ENCODE results near the gene TMEM255A.
A peak's percentile ranks its signal among the peaks of the same experiment; 100 is the strongest.
"Not testable (repeated sequence)": the region's sequence is repeated elsewhere in the genome, so short reads cannot be mapped to it uniquely, and the experiment has no call there.

The TMEM255A gene
- total RNA-seq: 0 to 2.6 (median 0) reads per million in 9 experiments

GRCh38 chrX:120310861-120311726 is at the start of gene TMEM255A:
TSS of gene TMEM255A (minus strand) at chrX:120311461. CDS start at chrX:120311309, 152 bp downstream.
- peak within 1 kb of the TSS; percentile 77 to 79 for H3K4me3 Mint-ChIP-seq
- no peaks in the 10 kb centered on the region for H3K9me3 Mint-ChIP-seq
- H3K4me1 Mint-ChIP-seq (ENCODE audit: low read depth in 2 of 2): peaks cover 19 to 21% of the 10 kb centered on the region in 2 donors
- ATAC-seq (replicated peaks) (peak; percentile 20), DNase-seq (no peak)
- peak within 1 kb of the TSS in 1 of 2 donors; percentile 84 for H3K27ac Mint-ChIP-seq
- H3K36me3 Mint-ChIP-seq (ENCODE audit: insufficient read depth): peaks cover 8% of the 10 kb centered on the region
- H3K27me3 Mint-ChIP-seq: peaks cover 0 to 6% of the 10 kb centered on the region in 2 donors

DNA sequence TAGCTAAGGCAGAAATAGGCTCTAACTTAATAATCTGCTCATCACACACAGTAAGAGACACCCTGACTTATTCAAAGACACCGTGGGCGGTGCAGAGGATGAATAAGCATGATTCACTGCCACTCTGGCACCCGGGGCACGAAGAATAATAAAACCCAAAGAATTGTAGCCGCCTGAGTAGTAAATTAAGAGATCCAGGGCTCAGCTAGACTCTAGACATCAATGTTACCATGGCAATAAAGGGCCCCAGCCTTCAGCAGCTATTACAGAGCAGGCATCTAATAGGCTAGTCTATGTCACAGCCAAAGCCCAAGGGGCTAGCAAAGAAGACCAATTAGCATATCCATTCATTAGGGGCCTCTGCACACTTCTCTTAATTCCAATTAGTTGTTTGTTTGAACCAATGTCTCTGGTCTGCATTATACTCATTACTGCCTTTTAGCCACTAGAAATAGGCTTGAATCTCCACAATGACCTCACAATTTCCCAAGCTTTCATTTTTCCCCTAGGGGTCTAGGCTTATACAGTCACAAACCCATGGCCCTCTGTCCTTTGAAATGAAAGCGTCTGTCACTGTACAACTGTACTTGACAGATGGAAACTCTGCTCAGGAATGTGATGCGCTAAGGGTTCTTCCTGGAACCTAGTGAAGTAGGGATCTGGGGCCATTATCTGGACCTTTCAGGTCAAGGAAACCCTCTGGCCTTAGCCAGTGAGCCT is 47.6 kb upstream of the TMEM255A start:
- no peaks in the 10 kb centered on the region for H3K9me3 Mint-ChIP-seq
- DNase-seq: no peak
- no peak overlapping the region for H3K4me3 Mint-ChIP-seq
- no peak overlapping the region for H3K27ac Mint-ChIP-seq
- peaks cover 0 to 17% of the 10 kb centered on the region in 2 donors for H3K27me3 Mint-ChIP-seq
- ATAC-seq (replicated peaks): no peak
- H3K36me3 Mint-ChIP-seq (ENCODE audit: insufficient read depth): no peaks in the 10 kb centered on the region
- no peaks in the 10 kb centered on the region for H3K4me1 Mint-ChIP-seq (ENCODE audit: low read depth in 2 of 2)

- H3K27ac Mint-ChIP-seq: no peak overlapping the region
Observed at GRCh38 chrX:120357186-120357585, 45.9 kb upstream of the TMEM255A start.

DNA sequence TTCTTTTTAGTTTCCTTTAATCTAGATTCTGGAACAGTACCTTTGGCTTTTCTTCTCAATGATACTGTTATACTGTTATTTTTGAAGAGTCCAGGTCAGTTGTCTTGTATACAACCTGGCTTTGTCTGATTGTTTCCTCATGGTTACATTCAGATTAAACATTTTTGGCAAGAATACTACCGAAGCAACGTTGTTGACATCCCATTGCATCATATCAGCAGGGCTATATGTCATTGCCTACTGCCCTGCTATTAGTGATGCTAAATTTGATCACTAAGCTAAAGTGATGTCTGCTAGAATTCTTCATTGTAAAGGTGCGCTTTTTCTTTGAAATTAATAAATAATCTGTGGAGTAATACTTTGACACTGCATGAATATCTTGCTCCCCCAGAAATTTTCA is 44.8 kb upstream of the TMEM255A start:
- ATAC-seq (replicated peaks) (no peak), DNase-seq (no peak)
- no peak overlapping the region for H3K27ac Mint-ChIP-seq
- H3K27me3 Mint-ChIP-seq: peaks cover 0 to 9% of the 10 kb centered on the region in 2 donors
- no peaks in the 10 kb centered on the region for H3K9me3 Mint-ChIP-seq
- H3K4me3 Mint-ChIP-seq: no peak overlapping the region
- no peaks in the 10 kb centered on the region for H3K4me1 Mint-ChIP-seq (ENCODE audit: low read depth in 2 of 2)
- no peaks in the 10 kb centered on the region for H3K36me3 Mint-ChIP-seq (ENCODE audit: insufficient read depth)

More at GRCh38 chrX:120357186-120357585, 45.9 kb upstream of the TMEM255A start:
- H3K4me1 Mint-ChIP-seq (ENCODE audit: low read depth in 2 of 2): no peaks in the 10 kb centered on the region
- H3K36me3 Mint-ChIP-seq (ENCODE audit: insufficient read depth): no peaks in the 10 kb centered on the region
- no peaks in the 10 kb centered on the region for H3K9me3 Mint-ChIP-seq
- H3K4me3 Mint-ChIP-seq: no peak overlapping the region
- no peak for ATAC-seq (replicated peaks)
- peaks cover 0 to 9% of the 10 kb centered on the region in 2 donors for H3K27me3 Mint-ChIP-seq
- DNase-seq: no peak

GRCh38 chrX:120350450-120351138 is 39.3 kb upstream of the TMEM255A start:
- Mint-ChIP-seq H3K27me3 (no peaks in the 10 kb centered on the region), H3K36me3 (ENCODE audit: insufficient read depth) (no peaks in the 10 kb centered on the region), H3K27ac (no peak overlapping the region), H3K4me3 (no peak overlapping the region), H3K9me3 (peaks cover 0 to 2% of the 10 kb centered on the region in 2 donors), H3K4me1 (ENCODE audit: low read depth in 2 of 2) (no peaks in the 10 kb centered on the region)
- no peak for DNase-seq
- ATAC-seq (replicated peaks): no peak

DNA sequence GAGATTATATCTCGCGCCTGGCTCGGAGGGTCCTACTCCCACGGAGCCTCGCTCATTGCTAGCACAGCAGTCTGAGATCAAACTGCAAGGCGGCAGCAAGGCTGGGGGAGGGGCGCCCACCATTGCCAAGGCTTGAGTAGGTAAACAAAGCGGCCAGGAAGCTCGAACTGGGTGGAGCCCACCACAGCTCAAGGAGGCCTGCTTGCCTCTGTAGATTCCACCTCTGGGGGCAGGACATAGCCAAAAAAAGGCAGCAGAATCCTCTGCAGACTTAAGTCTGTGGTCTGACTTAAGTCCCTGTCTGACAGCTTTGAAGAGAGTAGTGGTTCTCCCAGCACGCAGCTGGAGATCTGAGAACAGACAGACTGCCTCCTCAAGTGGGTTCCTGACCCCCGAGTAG is 33.3 kb upstream of the TMEM255A start:
- peak overlapping the region in 1 of 2 donors; percentile 4 for H3K4me3 Mint-ChIP-seq
- H3K36me3 Mint-ChIP-seq (ENCODE audit: insufficient read depth); H3K9me3 Mint-ChIP-seq; H3K27me3 Mint-ChIP-seq; H3K27ac Mint-ChIP-seq; ATAC-seq (replicated peaks); H3K4me1 Mint-ChIP-seq (ENCODE audit: low read depth in 2 of 2); DNase-seq: not testable (repeated sequence)

GRCh38 chrX:120336899-120337298 is 25.6 kb upstream of the TMEM255A start:
- Mint-ChIP-seq H3K4me3 (no peak overlapping the region), H3K36me3 (ENCODE audit: insufficient read depth) (no peaks in the 10 kb centered on the region), H3K27ac (no peak overlapping the region), H3K9me3 (peaks cover 2 to 7% of the 10 kb centered on the region in 2 donors), H3K27me3 (peaks cover 5 to 8% of the 10 kb centered on the region in 2 donors), H3K4me1 (ENCODE audit: low read depth in 2 of 2) (no peaks in the 10 kb centered on the region)
- ATAC-seq (replicated peaks) (no peak), DNase-seq (no peak)

DNA sequence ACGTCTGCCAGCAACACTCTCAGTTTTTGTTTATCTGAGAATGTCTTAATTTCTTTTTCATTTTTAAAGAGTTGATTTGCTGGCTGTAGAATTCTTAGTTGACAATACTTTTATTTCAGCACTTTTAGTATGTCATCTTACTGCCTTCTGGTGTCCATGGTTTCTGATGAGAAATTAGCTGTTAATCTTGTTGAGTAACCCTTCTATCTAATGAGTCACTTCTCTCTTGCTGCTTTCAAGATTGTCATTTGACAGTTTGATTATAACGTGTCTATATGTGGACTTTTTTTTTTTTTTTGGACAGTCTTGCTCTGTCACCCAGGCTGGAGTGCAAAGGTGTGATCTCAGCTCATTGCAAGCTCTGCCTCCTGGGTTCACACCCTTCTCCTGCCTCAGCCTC is 24.0 kb upstream of the TMEM255A start:
- DNase-seq (no peak), ATAC-seq (replicated peaks) (no peak)
- no peak overlapping the region for H3K4me3 Mint-ChIP-seq
- H3K27ac Mint-ChIP-seq: no peak overlapping the region
- no peaks in the 10 kb centered on the region for H3K36me3 Mint-ChIP-seq (ENCODE audit: insufficient read depth)
- H3K27me3 Mint-ChIP-seq: peaks cover 0 to 5% of the 10 kb centered on the region in 2 donors
- H3K4me1 Mint-ChIP-seq (ENCODE audit: low read depth in 2 of 2): no peaks in the 10 kb centered on the region
- H3K9me3 Mint-ChIP-seq: peaks cover 2 to 7% of the 10 kb centered on the region in 2 donors

- no peak overlapping the region for H3K4me3 Mint-ChIP-seq
- H3K9me3 Mint-ChIP-seq: peaks cover 2 to 7% of the 10 kb centered on the region in 2 donors
- no peak overlapping the region for H3K27ac Mint-ChIP-seq
- H3K4me1 Mint-ChIP-seq (ENCODE audit: low read depth in 2 of 2): no peaks in the 10 kb centered on the region
- H3K36me3 Mint-ChIP-seq (ENCODE audit: insufficient read depth): no peaks in the 10 kb centered on the region
- peaks cover 0 to 5% of the 10 kb centered on the region in 2 donors for H3K27me3 Mint-ChIP-seq
- DNase-seq (no peak), ATAC-seq (replicated peaks) (no peak)
Observed at GRCh38 chrX:120334603-120335002, 23.3 kb upstream of the TMEM255A start.

DNA sequence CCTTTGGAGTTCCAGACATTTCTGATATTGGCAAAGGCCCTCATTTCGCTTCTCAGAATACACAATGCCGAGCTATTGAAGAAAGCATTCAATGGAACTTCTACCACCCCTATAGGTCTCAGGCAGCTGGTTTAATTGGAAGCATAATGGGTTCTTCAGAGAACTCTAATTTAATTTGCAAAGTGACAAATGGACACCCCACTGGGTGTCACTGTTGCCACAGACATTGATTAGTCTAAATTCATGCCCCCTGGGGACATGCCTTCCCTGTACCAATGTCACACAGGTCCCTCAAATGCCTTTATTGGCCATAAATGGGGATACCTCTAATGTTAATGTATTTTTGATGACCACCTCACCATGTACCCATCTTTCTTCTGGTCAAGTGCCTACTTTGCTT is 22.9 kb upstream of the TMEM255A start:
- Mint-ChIP-seq H3K36me3 (ENCODE audit: insufficient read depth) (no peaks in the 10 kb centered on the region), H3K27ac (no peak overlapping the region), H3K4me1 (ENCODE audit: low read depth in 2 of 2) (no peaks in the 10 kb centered on the region), H3K27me3 (peaks cover 0 to 5% of the 10 kb centered on the region in 2 donors), H3K4me3 (no peak overlapping the region), H3K9me3 (peaks cover 2 to 7% of the 10 kb centered on the region in 2 donors)
- ATAC-seq (replicated peaks): no peak
- no peak for DNase-seq

- DNase-seq (no peak), ATAC-seq (replicated peaks) (no peak)
- H3K9me3 Mint-ChIP-seq: peaks cover 0 to 7% of the 10 kb centered on the region in 2 donors
- H3K27ac Mint-ChIP-seq: no peak overlapping the region
- H3K4me3 Mint-ChIP-seq: no peak overlapping the region
- peaks cover 2% of the 10 kb centered on the region for H3K36me3 Mint-ChIP-seq (ENCODE audit: insufficient read depth)
- H3K27me3 Mint-ChIP-seq: peaks cover 0 to 1% of the 10 kb centered on the region in 2 donors
- H3K4me1 Mint-ChIP-seq (ENCODE audit: low read depth in 2 of 2): no peaks in the 10 kb centered on the region
Observed at GRCh38 chrX:120332394-120332793, 21.1 kb upstream of the TMEM255A start.

DNA sequence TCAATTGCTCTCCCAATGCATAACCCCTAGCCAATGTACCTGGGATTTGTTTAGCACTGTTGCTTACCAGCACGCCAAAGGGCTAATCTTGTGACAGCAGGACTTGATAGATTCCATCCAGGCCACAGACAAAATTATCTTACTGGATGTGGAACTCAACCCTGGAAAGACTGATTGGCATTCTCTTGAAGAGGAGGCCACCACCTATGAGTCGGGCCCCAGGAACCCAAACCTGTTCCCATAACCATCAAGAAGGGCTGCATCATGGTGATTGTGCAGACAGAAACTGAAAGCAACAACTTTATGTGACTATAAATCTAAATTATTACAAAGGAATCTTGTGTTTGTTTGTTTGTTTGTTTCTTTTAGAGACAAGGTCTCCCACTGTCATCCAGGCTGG is 19.9 kb upstream of the TMEM255A start:
- DNase-seq (no peak), ATAC-seq (replicated peaks) (no peak)
- no peak overlapping the region for H3K4me3 Mint-ChIP-seq
- H3K27me3 Mint-ChIP-seq: peaks cover 0 to 7% of the 10 kb centered on the region in 2 donors
- H3K36me3 Mint-ChIP-seq (ENCODE audit: insufficient read depth): peaks cover 2% of the 10 kb centered on the region
- H3K4me1 Mint-ChIP-seq (ENCODE audit: low read depth in 2 of 2): no peaks in the 10 kb centered on the region
- peaks cover 0 to 6% of the 10 kb centered on the region in 2 donors for H3K9me3 Mint-ChIP-seq
- H3K27ac Mint-ChIP-seq: no peak overlapping the region

DNA sequence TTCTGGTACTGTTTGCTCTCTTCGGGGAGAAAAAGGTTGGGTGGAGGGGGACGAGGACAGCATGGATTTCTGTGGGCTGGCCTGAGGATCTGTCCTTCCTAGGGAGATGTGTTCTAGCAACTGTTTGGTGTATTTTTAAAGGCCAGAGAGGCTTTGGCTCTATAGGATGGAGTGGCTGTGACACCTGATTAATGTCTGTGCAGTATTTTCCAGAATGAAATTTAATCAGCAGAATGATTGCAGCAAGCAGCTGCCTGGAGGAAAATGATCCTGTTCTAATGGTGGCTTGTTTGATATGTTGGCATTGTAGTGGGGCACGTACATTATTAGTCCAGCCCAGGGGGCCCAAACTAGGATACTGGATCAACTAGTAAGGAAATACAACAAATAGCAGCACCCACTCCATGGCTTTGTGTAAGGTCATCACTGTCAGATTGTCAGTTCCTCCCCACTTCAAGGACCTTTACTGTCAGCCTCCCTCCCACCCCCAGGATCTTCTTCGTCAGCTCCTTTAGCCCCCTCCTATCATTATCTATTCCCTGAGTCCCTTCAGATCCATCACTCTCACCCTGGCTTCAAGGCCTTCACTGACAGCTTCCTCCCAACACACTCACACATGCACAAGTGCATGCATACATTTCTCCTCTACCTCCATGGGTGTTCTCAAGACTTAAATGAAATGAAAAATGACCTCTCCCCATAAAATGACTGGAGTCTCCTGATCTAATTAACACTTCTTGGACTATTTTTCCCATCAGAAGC is 10.4 kb upstream of the TMEM255A start:
- no peak for ATAC-seq (replicated peaks)
- Mint-ChIP-seq H3K9me3 (no peaks in the 10 kb centered on the region), H3K27ac (no peak overlapping the region), H3K36me3 (ENCODE audit: insufficient read depth) (peaks cover 3% of the 10 kb centered on the region), H3K4me3 (no peak overlapping the region), H3K4me1 (ENCODE audit: low read depth in 2 of 2) (peaks cover 0 to 2% of the 10 kb centered on the region in 2 donors), H3K27me3 (no peaks in the 10 kb centered on the region)
- no peak for DNase-seq

All from effector memory CD8-positive, alpha-beta T cell (primary cell).